ENCODE data around the gene PI4KB. TPM values are rescaled to one million over a fixed set of nuclear protein-coding genes. Genes with fewer than 3 reads are reported as not detected.

The PI4KB gene
- 10 to 100 TPM; 46.6 to 47.3 TPM for total RNA-seq

DNA sequence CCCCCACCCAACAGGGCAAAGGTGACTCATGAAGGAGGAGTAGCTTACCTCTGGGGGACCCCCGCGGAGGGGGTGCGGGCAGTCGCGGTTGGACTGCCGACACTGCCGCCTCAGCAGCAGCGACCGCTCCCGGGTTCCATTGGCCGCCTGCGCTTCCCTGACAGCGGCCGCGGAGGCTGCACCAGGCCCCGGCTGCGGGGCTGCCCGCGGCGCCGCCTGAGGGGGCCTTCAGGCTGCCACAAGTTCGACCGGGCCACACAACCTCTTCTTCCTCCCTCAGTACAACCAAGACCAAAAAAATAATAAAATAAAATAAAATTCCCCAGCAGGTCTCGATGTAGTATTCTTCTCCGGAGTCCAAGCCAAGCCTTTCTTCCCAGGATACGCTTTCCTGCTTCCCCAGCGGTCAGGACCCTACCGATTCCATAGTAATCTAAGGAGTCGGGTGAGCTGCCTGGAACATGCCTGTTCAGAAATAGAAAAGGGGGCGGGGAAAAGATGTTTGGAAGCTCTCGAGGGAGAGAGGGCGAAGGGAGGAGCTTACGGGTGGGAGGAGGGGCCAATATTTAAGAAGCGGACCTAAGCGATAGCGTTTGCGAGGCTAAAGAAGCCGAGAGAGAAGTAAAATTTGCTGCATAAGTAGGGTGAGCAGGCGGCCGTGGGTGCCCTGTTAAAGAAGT is at the start of gene PI4KB:
Gene PI4KB (minus strand): TSS at position 194 of the 680 bp plus-strand sequence. CDS start 10,935 bp downstream, outside the sequence.
- ChIA-PET CTCF (interaction anchor here (0.7 to 9.1 kb wide), 10 partner anchors 11 to 170 kb away, joined by 3 to 115 read pairs (median 4); partner anchors contain the start of gene VPS72), POLR2A (interaction anchor here (0.5 to 11.7 kb wide), 15 partner anchors 9 to 549 kb away, joined by 3 to 120 read pairs (median 5); partner anchors contain the start of genes PSMB4, RFX5 and ZNF687)
- peak; percentile 97 for DNase-seq
- Mint-ChIP-seq H3K27ac (peak within 1 kb of the TSS; percentile 96), H3K9me3 (no peaks in the 10 kb centered on the region), H3K36me3 (ENCODE audit: low read depth) (peaks cover 21% of the 10 kb centered on the region), H3K27me3 (no peaks in the 10 kb centered on the region), H3K4me3 (peak within 1 kb of the TSS; percentile 84), H3K4me1 (ENCODE audit: low read depth) (peaks cover 29% of the 10 kb centered on the region)
- ATAC-seq: peak; percentile 94
- TF ChIP-seq, protein P1, sequence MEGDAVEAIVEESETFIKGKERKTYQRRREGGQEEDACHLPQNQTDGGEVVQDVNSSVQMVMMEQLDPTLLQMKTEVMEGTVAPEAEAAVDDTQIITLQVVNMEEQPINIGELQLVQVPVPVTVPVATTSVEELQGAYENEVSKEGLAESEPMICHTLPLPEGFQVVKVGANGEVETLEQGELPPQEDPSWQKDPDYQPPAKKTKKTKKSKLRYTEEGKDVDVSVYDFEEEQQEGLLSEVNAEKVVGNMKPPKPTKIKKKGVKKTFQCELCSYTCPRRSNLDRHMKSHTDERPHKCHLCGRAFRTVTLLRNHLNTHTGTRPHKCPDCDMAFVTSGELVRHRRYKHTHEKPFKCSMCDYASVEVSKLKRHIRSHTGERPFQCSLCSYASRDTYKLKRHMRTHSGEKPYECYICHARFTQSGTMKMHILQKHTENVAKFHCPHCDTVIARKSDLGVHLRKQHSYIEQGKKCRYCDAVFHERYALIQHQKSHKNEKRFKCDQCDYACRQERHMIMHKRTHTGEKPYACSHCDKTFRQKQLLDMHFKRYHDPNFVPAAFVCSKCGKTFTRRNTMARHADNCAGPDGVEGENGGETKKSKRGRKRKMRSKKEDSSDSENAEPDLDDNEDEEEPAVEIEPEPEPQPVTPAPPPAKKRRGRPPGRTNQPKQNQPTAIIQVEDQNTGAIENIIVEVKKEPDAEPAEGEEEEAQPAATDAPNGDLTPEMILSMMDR (IDR thresholded peaks at IDR 0.05): no peak
- intact Hi-C loops (cut with micrococcal nuclease): no loop called here

DNA sequence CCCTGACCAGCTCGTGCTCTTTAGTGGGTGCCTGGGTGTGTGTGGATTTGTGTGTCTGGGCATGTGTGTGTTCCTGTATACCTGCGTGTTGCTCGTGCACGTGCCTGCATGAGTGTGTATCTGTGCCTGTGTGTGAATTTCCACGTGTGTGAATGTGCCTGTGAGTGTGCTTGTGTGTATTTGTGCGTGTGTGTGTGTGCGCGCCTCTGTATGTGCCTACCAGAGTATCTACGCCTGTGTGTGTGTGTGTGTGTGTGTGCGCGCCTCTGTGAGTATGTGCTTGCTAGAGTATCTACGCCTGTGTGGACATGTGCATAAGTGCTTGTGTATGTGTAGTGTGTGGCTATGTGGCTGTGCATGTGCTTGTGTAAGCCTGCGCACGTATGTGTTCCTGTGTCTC is 46.0 kb upstream of the PI4KB start:
- CTCF ChIA-PET: interaction anchor here (1.6 to 1.7 kb wide), 2 partner anchors 9 to 32 kb away, joined by 3 to 5 read pairs; no protein-coding TSS in a partner anchor
- POLR2A ChIA-PET: interaction anchor here (0.9 kb wide), 1 partner anchor 12 kb away, joined by 3 read pairs; no protein-coding TSS in a partner anchor
- H3K36me3 Mint-ChIP-seq (ENCODE audit: low read depth): no peaks in the 10 kb centered on the region
- H3K4me3 Mint-ChIP-seq: no peak overlapping the region
- H3K9me3 Mint-ChIP-seq: no peaks in the 10 kb centered on the region
- intact Hi-C loops (cut with micrococcal nuclease): no loop called here
- no peaks in the 10 kb centered on the region for H3K4me1 Mint-ChIP-seq (ENCODE audit: low read depth)
- H3K27ac Mint-ChIP-seq: no peak overlapping the region
- DNase-seq: no peak
- ATAC-seq: no peak
- TF ChIP-seq, protein P1 (IDR thresholded peaks at IDR 0.05): no peak
- H3K27me3 Mint-ChIP-seq: no peaks in the 10 kb centered on the region

DNA sequence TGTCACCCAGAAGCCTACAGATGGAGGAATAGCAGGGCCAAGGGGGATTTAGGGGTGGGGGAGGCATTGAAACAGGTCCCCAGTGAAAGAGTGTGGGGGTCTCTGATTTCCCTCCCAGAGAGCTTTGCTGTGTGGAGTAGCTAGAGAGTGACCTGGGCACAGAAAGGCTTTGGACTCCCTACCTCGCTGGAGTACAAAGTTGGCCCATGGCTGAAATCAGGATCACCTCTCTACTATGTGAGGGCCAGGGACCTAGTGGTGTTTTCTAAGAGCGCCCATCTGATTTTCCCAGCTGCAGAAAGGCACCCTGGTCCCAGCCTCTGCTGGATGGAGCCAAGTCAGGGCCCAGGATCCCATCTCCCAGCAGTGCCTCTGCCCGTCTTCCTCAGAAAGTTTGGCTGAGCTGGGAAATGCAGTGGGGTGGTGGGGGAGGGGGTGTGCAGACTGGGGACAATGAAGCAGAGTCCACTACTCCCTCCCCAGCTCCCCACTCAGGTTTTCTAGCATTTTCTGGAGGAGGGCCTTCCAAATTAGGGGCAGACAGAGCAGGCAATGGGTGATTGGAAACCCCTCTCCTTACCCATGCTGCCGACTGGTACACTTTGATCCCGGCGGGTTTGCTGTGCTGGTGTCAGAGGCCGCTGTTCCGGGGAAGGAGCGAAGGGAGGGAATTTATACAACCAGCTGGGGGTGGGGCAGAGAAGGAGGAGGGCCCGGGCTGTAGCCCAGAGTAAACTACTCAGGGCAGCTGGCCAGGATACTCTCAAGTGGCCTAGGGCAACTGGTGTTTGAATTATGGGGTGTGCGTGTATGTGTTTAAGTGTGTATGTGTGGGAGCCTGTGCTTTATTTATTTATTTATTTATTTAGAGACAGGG is 45.1 kb upstream of the PI4KB start, which contains the start of gene SELENBP1:
Gene SELENBP1 (minus strand): TSS at position 648 of the 877 bp plus-strand sequence. CDS start 64 bp downstream, at position 584.
- POLR2A ChIA-PET: interaction anchor here (0.6 to 0.9 kb wide), 2 partner anchors 13 to 91 kb away, joined by 3 read pairs; no protein-coding TSS in a partner anchor
- ATAC-seq: no peak
- CTCF ChIA-PET: interaction anchor here (1.6 to 1.7 kb wide), 2 partner anchors 10 to 31 kb away, joined by 3 to 5 read pairs; no protein-coding TSS in a partner anchor
- DNase-seq: no peak
- no peak within 1 kb of the TSS for H3K27ac Mint-ChIP-seq
- no peaks in the 10 kb centered on the region for H3K27me3 Mint-ChIP-seq
- H3K4me1 Mint-ChIP-seq (ENCODE audit: low read depth): no peaks in the 10 kb centered on the region
- no peak within 1 kb of the TSS for H3K4me3 Mint-ChIP-seq
- no peaks in the 10 kb centered on the region for H3K36me3 Mint-ChIP-seq (ENCODE audit: low read depth)
- H3K9me3 Mint-ChIP-seq: no peaks in the 10 kb centered on the region
- intact Hi-C loops (cut with micrococcal nuclease): no loop called here
- TF ChIP-seq, protein P1 (IDR thresholded peaks at IDR 0.05): no peak

DNA sequence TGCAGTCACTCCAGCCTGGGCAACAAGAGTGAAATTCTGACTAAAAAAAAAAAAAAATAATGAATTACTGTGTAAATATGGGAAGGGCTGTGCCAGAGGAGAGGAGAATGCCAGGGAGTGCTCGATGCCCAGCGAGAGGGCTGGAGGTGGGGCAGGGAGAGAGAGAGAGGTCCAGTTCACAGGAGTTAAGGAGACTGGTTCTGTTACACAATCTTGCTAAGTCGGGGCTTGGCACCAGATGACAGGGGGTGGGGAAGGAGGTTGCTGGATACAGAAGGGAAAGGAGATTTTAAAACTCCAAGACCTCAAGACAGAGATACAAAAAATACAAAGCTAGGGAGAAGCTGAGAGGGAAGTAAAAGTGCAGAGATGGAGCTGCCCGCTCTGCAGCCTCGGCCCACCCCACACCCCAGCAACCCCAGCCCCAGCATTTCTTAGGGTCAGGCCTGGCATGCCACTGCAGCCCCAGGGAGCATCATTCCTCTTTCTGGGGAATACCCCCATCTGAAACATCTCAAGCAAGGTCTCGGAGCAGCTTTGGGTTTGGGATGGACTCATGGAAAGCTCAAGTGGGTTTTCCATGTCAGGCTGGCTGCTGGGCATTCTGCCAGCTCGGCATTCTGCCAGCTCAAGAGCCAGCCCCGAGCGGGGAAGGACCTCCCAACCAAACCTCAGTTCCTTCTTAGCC is 44.3 kb upstream of the PI4KB start:
- POLR2A ChIA-PET: interaction anchor here (0.6 kb wide), 1 partner anchor 90 kb away, joined by 3 read pairs; no protein-coding TSS in a partner anchor

More for the DNA sequence above, 44.3 kb upstream of the PI4KB start:
- no peaks in the 10 kb centered on the region for H3K9me3 Mint-ChIP-seq
- no peak overlapping the region for H3K4me3 Mint-ChIP-seq
- H3K4me1 Mint-ChIP-seq (ENCODE audit: low read depth): no peaks in the 10 kb centered on the region
- ATAC-seq: no peak
- H3K27ac Mint-ChIP-seq: no peak overlapping the region
- TF ChIP-seq, protein P1 (IDR thresholded peaks at IDR 0.05): no peak
- H3K36me3 Mint-ChIP-seq (ENCODE audit: low read depth): no peaks in the 10 kb centered on the region
- intact Hi-C loops (cut with micrococcal nuclease): no loop called here
- CTCF ChIA-PET: interaction anchor here (1.6 to 1.7 kb wide), 2 partner anchors 11 to 30 kb away, joined by 3 to 5 read pairs; no protein-coding TSS in a partner anchor
- no peaks in the 10 kb centered on the region for H3K27me3 Mint-ChIP-seq
- no peak for DNase-seq

Measured in activated CD8-positive, alpha-beta T cell treated with anti-CD3 and anti-CD28 coated beads for 36 hours (primary cell).